WI38 (cell line): ENCODE results near the gene PAAF1.

Experiments
- H3K4me3 ChIP-seq: 2 replicates; pipeline ENCODE4 v1.5.1; 2011; ENCODE audit warnings: low read depth, mild to moderate bottlenecking, control low read depth, low read length
- TF ChIP-seq, protein P1 (sequence below): IDR thresholded peaks from 2 replicates; pipeline ENCODE4 v1.5.1; 2012; ENCODE audit warnings: low read depth, mild to moderate bottlenecking, control low read depth, low read length

Gene PAAF1

DNA sequence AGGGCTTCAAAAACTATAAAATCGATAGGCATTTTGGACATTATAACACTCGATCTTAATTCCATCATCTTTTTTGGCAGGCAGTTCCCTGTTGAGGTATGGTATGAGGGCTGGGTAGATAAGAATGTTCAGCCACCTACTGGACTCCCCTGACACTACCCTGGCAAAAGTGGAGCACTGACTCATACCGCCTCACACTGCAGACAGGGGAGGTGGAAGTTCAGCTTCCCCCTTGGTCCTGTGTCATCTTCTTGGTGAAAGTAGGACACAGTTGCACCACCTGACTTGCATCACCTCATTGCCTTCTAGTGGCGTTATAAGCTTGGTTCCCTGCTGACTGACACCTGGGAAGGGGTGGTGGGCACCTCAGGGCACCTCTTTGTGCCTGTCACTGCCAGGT lies 30.4 kb downstream of the PAAF1 start:
- H3K4me3 ChIP-seq = no peak overlapping the region
- TF ChIP-seq, protein P1, sequence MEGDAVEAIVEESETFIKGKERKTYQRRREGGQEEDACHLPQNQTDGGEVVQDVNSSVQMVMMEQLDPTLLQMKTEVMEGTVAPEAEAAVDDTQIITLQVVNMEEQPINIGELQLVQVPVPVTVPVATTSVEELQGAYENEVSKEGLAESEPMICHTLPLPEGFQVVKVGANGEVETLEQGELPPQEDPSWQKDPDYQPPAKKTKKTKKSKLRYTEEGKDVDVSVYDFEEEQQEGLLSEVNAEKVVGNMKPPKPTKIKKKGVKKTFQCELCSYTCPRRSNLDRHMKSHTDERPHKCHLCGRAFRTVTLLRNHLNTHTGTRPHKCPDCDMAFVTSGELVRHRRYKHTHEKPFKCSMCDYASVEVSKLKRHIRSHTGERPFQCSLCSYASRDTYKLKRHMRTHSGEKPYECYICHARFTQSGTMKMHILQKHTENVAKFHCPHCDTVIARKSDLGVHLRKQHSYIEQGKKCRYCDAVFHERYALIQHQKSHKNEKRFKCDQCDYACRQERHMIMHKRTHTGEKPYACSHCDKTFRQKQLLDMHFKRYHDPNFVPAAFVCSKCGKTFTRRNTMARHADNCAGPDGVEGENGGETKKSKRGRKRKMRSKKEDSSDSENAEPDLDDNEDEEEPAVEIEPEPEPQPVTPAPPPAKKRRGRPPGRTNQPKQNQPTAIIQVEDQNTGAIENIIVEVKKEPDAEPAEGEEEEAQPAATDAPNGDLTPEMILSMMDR = no peak

- H3K4me3 ChIP-seq = no peak overlapping the region
- TF ChIP-seq, protein P1 = no peak
These were observed 35.2 kb downstream of the PAAF1 start for GRCh38 chr11:73912026-73912425.

DNA sequence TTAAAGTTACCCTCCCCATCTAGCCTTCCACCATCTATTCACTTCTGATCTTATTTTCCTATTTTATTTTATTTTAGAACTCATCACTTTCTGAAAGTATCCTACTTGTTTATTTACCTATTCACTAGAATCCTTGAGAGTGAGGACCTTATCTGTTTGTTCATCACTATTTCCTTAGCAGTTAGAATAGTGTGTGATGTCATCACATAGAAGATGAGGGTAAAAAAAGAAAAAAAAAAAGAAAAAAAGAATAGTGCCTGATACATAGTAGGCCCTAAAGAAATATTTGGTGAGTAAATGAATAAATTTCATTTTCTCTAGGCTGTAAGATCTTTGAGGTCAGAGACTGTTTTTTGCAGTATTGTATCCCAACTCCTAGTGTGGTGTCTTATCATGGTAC lies 36.7 kb downstream of the PAAF1 start:
- TF ChIP-seq, protein P1 = no peak
- no peak overlapping the region for H3K4me3 ChIP-seq

DNA sequence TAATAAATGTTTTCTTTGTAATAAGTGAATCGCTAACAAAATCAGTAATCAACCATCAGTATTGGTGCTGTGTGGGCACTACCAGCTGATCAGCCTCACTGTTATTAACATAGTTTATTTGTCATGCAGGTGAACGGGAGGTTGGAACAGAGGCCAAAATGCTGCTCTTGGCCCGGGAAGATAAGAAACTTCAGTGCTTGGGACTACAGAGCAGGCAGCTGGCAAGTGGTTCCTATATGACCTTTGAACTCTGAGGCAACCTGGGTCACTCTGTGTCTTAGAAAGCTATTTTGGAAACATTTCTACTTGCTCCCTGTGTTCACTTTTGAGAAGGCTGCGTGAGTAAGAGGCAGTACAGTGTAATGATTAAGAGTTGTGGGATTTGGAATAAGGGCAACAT lies 37.5 kb downstream of the PAAF1 start:
- no peak overlapping the region for H3K4me3 ChIP-seq
- TF ChIP-seq, protein P1 = no peak

DNA sequence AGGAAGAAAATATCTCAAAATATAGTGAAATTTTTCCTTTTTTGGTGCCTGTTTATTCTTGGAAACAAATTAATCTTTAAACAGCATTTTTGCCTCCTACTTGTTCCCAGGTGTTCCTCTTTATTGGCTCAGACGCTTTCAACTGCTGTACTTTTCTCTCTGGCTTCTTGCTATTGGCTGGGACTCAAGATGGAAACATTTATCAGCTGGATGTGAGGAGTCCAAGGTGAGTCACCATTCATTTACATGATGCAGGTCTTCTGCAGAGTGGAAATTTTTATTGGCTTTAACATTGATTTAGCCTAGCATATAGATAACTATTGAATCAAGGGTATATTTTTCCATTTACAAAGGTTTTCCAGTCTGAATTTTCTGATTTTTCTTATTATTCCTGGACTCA lies 39.6 kb downstream of the PAAF1 start:
- H3K4me3 ChIP-seq = no peak overlapping the region
- TF ChIP-seq, protein P1 = no peak

GRCh38 chr11:73921180-73921579 lies 44.4 kb downstream of the PAAF1 start:
- TF ChIP-seq, protein P1 = no peak
- H3K4me3 ChIP-seq = no peak overlapping the region

GRCh38 chr11:73929388-73929787 lies 52.6 kb downstream of the PAAF1 start:
- H3K4me3 ChIP-seq = no peak overlapping the region

More at GRCh38 chr11:73929388-73929787, 52.6 kb downstream of the PAAF1 start:
- TF ChIP-seq, protein P1 = no peak
